T-helper 1 cell treated with Interleukin-12 subunit alpha and Interleukin-12 subunit beta and Interleukin-4 antibody, amounts not matched to agents 30 ng/mL and 1 ng/mL, for 36 hours (primary cell): Measurements from ENCODE around the gene ELAVL1. TPM values are rescaled to one million over a fixed set of nuclear protein-coding genes. Genes with fewer than 3 reads are reported as not detected.
"Not testable (repeated sequence)": the region's sequence is repeated elsewhere in the genome, so short reads cannot be mapped to it uniquely, and the experiment has no call there.

ENCODE experiments used
- intact Hi-C: fragments of 100-400 bp; cut with micrococcal nuclease; formaldehyde crosslinking; loops from one replicate; pipeline ENCODE4 v1.15.1; 2024
- total RNA-seq: library from RNA; stranded (reverse); gene quantifications from 2 replicates; pipeline ENCODE4 v1.2.3, GENCODE V29; 2022

ELAVL1 gene
- total RNA-seq, 1 donor from 2014 or later, result 128 TPM

GRCh38 chr19:7943444-7944176 is 61.8 kb downstream of the ELAVL1 start, which contains the start of gene TIMM44:
TSS of gene TIMM44 (minus strand) at chr19:7943666. CDS start at chr19:7943651, 15 bp downstream.
- intact Hi-C loops, result loop anchor here (1.0 to 5.0 kb wide), 14 partner anchors 14 to 447 kb away; partner anchors contain the start of genes MAP2K7, PET100, RAB11B and SNAPC2

GRCh38 chr19:7942981-7943443 is 62.4 kb downstream of the ELAVL1 start:
- intact Hi-C loops, result loop anchor here (1.0 to 5.0 kb wide), 11 partner anchors 14 to 447 kb away; partner anchors contain the start of genes MAP2K7, PET100, RAB11B and SNAPC2

- intact Hi-C loops, result loop anchor here (5.0 kb wide), 2 partner anchors 260 to 325 kb away; partner anchors contain the start of gene TRAPPC5
Measured at GRCh38 chr19:7941895-7942596, 63.4 kb downstream of the ELAVL1 start.

GRCh38 chr19:7940841-7941240 is 64.6 kb downstream of the ELAVL1 start:
- intact Hi-C loops, result loop anchor here (5.0 kb wide), 2 partner anchors 259 to 326 kb away; partner anchors contain the start of gene TRAPPC5

- intact Hi-C loops, result no loop called here
Measured at GRCh38 chr19:7934766-7935165, 70.7 kb downstream of the ELAVL1 start.

- intact Hi-C loops, result no loop called here
Measured at GRCh38 chr19:7933828-7934725, 71.4 kb downstream of the ELAVL1 start.

- intact Hi-C loops, result no loop called here
Measured at GRCh38 chr19:7933411-7933810, 72.0 kb downstream of the ELAVL1 start.

- intact Hi-C loops, result no loop called here
Measured at GRCh38 chr19:7932930-7933300, 72.5 kb downstream of the ELAVL1 start.

GRCh38 chr19:7932276-7932929 is 73.0 kb downstream of the ELAVL1 start:
- intact Hi-C loops, result no loop called here

GRCh38 chr19:7931221-7932061 is 74.0 kb downstream of the ELAVL1 start:
- intact Hi-C loops, result no loop called here

- intact Hi-C loops, result no loop called here
Measured at GRCh38 chr19:7930765-7931164, 74.7 kb downstream of the ELAVL1 start.

GRCh38 chr19:7930030-7930429 is 75.4 kb downstream of the ELAVL1 start:
- intact Hi-C loops, result not testable (repeated sequence)

GRCh38 chr19:7928741-7929701 is 76.4 kb downstream of the ELAVL1 start:
- intact Hi-C loops, result loop anchor here (1.0 to 10.0 kb wide), 3 partner anchors 14 to 586 kb away; partner anchors contain the start of genes NDUFA7, RPS28, TIMM44 and ZNF414

GRCh38 chr19:7928334-7928706 is 77.1 kb downstream of the ELAVL1 start:
- intact Hi-C loops, result loop anchor here (10.0 kb wide), 2 partner anchors 396 to 586 kb away; partner anchors contain the start of genes NDUFA7, RPS28 and ZNF414

GRCh38 chr19:7927605-7928333 is 77.7 kb downstream of the ELAVL1 start:
- intact Hi-C loops, result loop anchor here (10.0 kb wide), 2 partner anchors 397 to 587 kb away; partner anchors contain the start of genes NDUFA7, RPS28 and ZNF414

- intact Hi-C loops, result loop anchor here (10.0 kb wide), 2 partner anchors 398 to 588 kb away; partner anchors contain the start of genes NDUFA7, RPS28 and ZNF414
Measured at GRCh38 chr19:7926727-7927604, 78.5 kb downstream of the ELAVL1 start.
